Naive thymus-derived CD4-positive, alpha-beta T cell (primary cell): ENCODE results near the gene CD244. TPM values are rescaled to one million over a fixed set of nuclear protein-coding genes. Genes with fewer than 3 reads are reported as not detected.
"Not testable (repeated sequence)": the region's sequence is repeated elsewhere in the genome, so short reads cannot be mapped to it uniquely, and the experiment has no call there.

Experiments used
- ATAC-seq: fragments of 150-1000 bp; cut with Tn5 transposase; 2 replicates; pipeline ENCODE4 v1.10.0; 2021; ENCODE audit warnings: mild to moderate bottlenecking, moderate library complexity
- CTCF ChIA-PET: fragments of 350-600 bp; sonication (Branson Sonifier 250); formaldehyde crosslinking; loops from one replicate; lab custom pipeline; 2021; ENCODE audit warnings: antibody characterized with exemption; lab: Charles Lee
- POLR2A ChIA-PET: fragments of 350-600 bp; sonication (Branson Sonifier 250); formaldehyde crosslinking; loops from one replicate; lab custom pipeline; 2021; ENCODE audit warnings: antibody characterized with exemption, inconsistent platforms; lab: Charles Lee
- DNase-seq, 9 donors: peaks; one replicate each; pipeline versions ENCODE4 v3.0.0 to v3.0.0-alpha.2; 2020 to 2022; ENCODE audit warnings: mixed read lengths in 1 of 9
- H3K27ac ChIP-seq: one replicate; pipeline ENCODE4 v1.7.0; 2013; ENCODE audit warnings: mild to moderate bottlenecking, low read depth, low read length, moderate library complexity
- H3K27me3 ChIP-seq, 2 donors: one replicate each; pipeline ENCODE4 v1.7.0; 2013; ENCODE audit warnings: low read length in 2 of 2, mild to moderate bottlenecking in 2 of 2, moderate library complexity in 2 of 2; ENCODE audit not compliant: control insufficient read depth in 2 of 2, insufficient read depth in 2 of 2
- H3K36me3 ChIP-seq, 3 experiments: 1 replicate in 2 of 3; 2 replicates in 1 of 3; pipeline ENCODE4 v1.7.0; 2013; ENCODE audit warnings: low read length in 3 of 3, mild to moderate bottlenecking in 3 of 3, moderate library complexity in 1 of 3; ENCODE audit not compliant: insufficient read depth in 3 of 3, control insufficient read depth in 2 of 3
- H3K4me1 ChIP-seq, 2 donors: one replicate each; pipeline ENCODE4 v1.7.0; 2013; ENCODE audit warnings: low read length in 2 of 2, mild to moderate bottlenecking in 2 of 2, moderate library complexity in 1 of 2; ENCODE audit not compliant: control insufficient read depth in 2 of 2, insufficient read depth in 2 of 2
- H3K4me3 ChIP-seq: 2 replicates; pipeline ENCODE4 v1.7.0; 2013; ENCODE audit warnings: mild to moderate bottlenecking, low read length
- H3K9me3 ChIP-seq, 3 experiments: 1 replicate in 2 of 3; 2 replicates in 1 of 3; pipeline ENCODE4 v1.7.0; 2013; ENCODE audit warnings: low read length in 3 of 3; ENCODE audit not compliant: control insufficient read depth in 2 of 3
- H3K27ac Mint-ChIP-seq, 9 donors: one replicate each; pipeline ENCODE4 v1.8.0; 2020 to 2022; ENCODE audit warnings: mixed read lengths in 9 of 9, mild to moderate bottlenecking in 8 of 9, moderate library complexity in 5 of 9, inconsistent platforms in 2 of 9
- H3K27me3 Mint-ChIP-seq, 5 donors: one replicate each; pipeline ENCODE4 v1.8.0; 2021 to 2022; ENCODE audit warnings: mixed read lengths in 5 of 5, mild to moderate bottlenecking in 1 of 5
- H3K36me3 Mint-ChIP-seq, 5 donors: one replicate each; pipeline ENCODE4 v1.8.0; 2020 to 2022; ENCODE audit warnings: mixed read lengths in 5 of 5, mild to moderate bottlenecking in 3 of 5, inconsistent platforms in 1 of 5
- H3K4me1 Mint-ChIP-seq, 7 donors: one replicate each; pipeline ENCODE4 v1.8.0; 2020 to 2022; ENCODE audit warnings: mixed read lengths in 7 of 7, mild to moderate bottlenecking in 3 of 7, inconsistent platforms in 1 of 7
- H3K4me3 Mint-ChIP-seq, 10 donors: one replicate each; pipeline ENCODE4 v1.8.0; 2020 to 2022; ENCODE audit warnings: mild to moderate bottlenecking in 10 of 10, mixed read lengths in 10 of 10, moderate library complexity in 6 of 10, inconsistent platforms in 2 of 10
- H3K9me3 Mint-ChIP-seq, 11 donors: one replicate each; pipeline ENCODE4 v1.8.0; 2020 to 2022; ENCODE audit warnings: mixed read lengths in 11 of 11, mild to moderate bottlenecking in 4 of 11, inconsistent platforms in 1 of 11, moderate library complexity in 1 of 11
- intact Hi-C, 2 donors: fragments of 100-400 bp; cut with micrococcal nuclease; formaldehyde crosslinking; loops; one replicate each; pipeline ENCODE4 v1.15.1; 2023
- polyA plus RNA-seq, 2 donors: library from polyadenylated mRNA; unstranded; fragments of 300-500 nt; fragmentation: Illumina TruSeq; gene quantifications; one replicate each; pipeline ENCODE4 v1.2.3, GENCODE V29; 2021
- total RNA-seq, 6 experiments: library from RNA in 5 of 6; stranded (reverse) in 5 of 6; gene quantifications; 1 replicate in 5 of 6; 2 replicates in 1 of 6; pipeline ENCODE4 v1.2.3 and lab custom pipeline; 2021 to 2026

CD244 gene
- total and polyA plus RNA-seq, 7 experiments from 2014 or later = 0.27 to 33.6 (median 3.9) TPM

GRCh38 chr1:160881264-160881663, 18.6 kb upstream of the CD244 start:
- POLR2A ChIA-PET, H3K4me3 Mint-ChIP-seq, H3K27me3 Mint-ChIP-seq, H3K36me3 Mint-ChIP-seq, ATAC-seq, H3K9me3 Mint-ChIP-seq, DNase-seq, H3K9me3 ChIP-seq, CTCF ChIA-PET, H3K27ac Mint-ChIP-seq, H3K27me3 ChIP-seq, H3K27ac ChIP-seq, intact Hi-C loops, H3K36me3 ChIP-seq, H3K4me3 ChIP-seq: not testable (repeated sequence)
- peaks cover 8 to 10% of the 10 kb centered on the region in 2 donors for H3K4me1 ChIP-seq
- peaks cover 14 to 27% (median 21%) of the 10 kb centered on the region in 7 donors for H3K4me1 Mint-ChIP-seq

GRCh38 chr1:160880216-160880615, 17.5 kb upstream of the CD244 start:
- Mint-ChIP-seq H3K4me3 (no peak overlapping the region), H3K27me3 (peaks cover 0 to 3% (median 0%) of the 10 kb centered on the region in 5 donors), H3K27ac (no peak overlapping the region), H3K36me3 (no peaks in the 10 kb centered on the region), H3K9me3 (peaks cover 0 to 3% (median 0%) of the 10 kb centered on the region in 11 donors), H3K4me1 (peaks cover 15 to 33% (median 23%) of the 10 kb centered on the region in 7 donors)
- DNase-seq (no peak), ATAC-seq (peak; percentile 34)
- CTCF ChIA-PET = interaction anchor here (0.8 to 1.3 kb wide), 3 partner anchors 22 to 99 kb away, joined by 3 to 9 read pairs (median 4); no protein-coding TSS in a partner anchor
- POLR2A ChIA-PET = interaction anchor here (0.7 kb wide), 1 partner anchor 51 kb away, joined by 3 read pairs; no protein-coding TSS in a partner anchor
- Histone ChIP-seq H3K9me3 (no peaks in the 10 kb centered on the region), H3K4me3 (no peak overlapping the region), H3K27me3 (no peaks in the 10 kb centered on the region), H3K36me3 (no peaks in the 10 kb centered on the region), H3K4me1 (peaks cover 8 to 10% of the 10 kb centered on the region in 2 donors), H3K27ac (no peak overlapping the region)
- intact Hi-C loops = no loop called here

GRCh38 chr1:160879056-160879455, 16.4 kb upstream of the CD244 start:
- H3K9me3 Mint-ChIP-seq = peaks cover 0 to 3% (median 0%) of the 10 kb centered on the region in 11 donors
- Histone ChIP-seq H3K9me3 (no peaks in the 10 kb centered on the region), H3K36me3 (no peaks in the 10 kb centered on the region), H3K4me3 (no peak overlapping the region), H3K4me1 (peaks cover 8 to 10% of the 10 kb centered on the region in 2 donors), H3K27ac (no peak overlapping the region), H3K27me3 (no peaks in the 10 kb centered on the region)
- peak overlapping the region in 2 of 10 donors; percentile 9 to 35 for H3K4me3 Mint-ChIP-seq
- DNase-seq (no peak), ATAC-seq (peak; percentile 41)
- POLR2A ChIA-PET = no interaction called here
- CTCF ChIA-PET = interaction anchor here (1.3 to 4.1 kb wide), 3 partner anchors 37 to 196 kb away, joined by 3 to 65 read pairs (median 5); no protein-coding TSS in a partner anchor
- intact Hi-C loops = loop anchor here (5.0 to 10.0 kb wide), 2 partner anchors 76 to 152 kb away; partner anchors contain the start of gene ITLN2 (in 1 of the 2)
- H3K36me3 Mint-ChIP-seq = no peaks in the 10 kb centered on the region
- H3K27me3 Mint-ChIP-seq = peaks cover 0 to 4% (median 0%) of the 10 kb centered on the region in 5 donors
- peak overlapping the region in 3 of 9 donors; percentile 15 to 81 (median 60) for H3K27ac Mint-ChIP-seq
- peaks cover 15 to 28% (median 23%) of the 10 kb centered on the region in 7 donors for H3K4me1 Mint-ChIP-seq

GRCh38 chr1:160877221-160877620, 14.5 kb upstream of the CD244 start:
- Histone ChIP-seq H3K4me1 (peaks cover 8 to 10% of the 10 kb centered on the region in 2 donors), H3K9me3 (no peaks in the 10 kb centered on the region), H3K27me3 (no peaks in the 10 kb centered on the region), H3K36me3 (no peaks in the 10 kb centered on the region), H3K27ac (no peak overlapping the region), H3K4me3 (no peak overlapping the region)
- Mint-ChIP-seq H3K36me3 (no peaks in the 10 kb centered on the region), H3K9me3 (peaks cover 0 to 3% (median 0%) of the 10 kb centered on the region in 11 donors), H3K4me3 (peak overlapping the region in 2 of 10 donors; percentile 1 to 4), H3K27me3 (peaks cover 0 to 11% (median 0%) of the 10 kb centered on the region in 5 donors), H3K4me1 (peaks cover 15 to 28% (median 23%) of the 10 kb centered on the region in 7 donors), H3K27ac (peak overlapping the region in 4 of 9 donors; percentile 5 to 15 (median 10))
- CTCF ChIA-PET = interaction anchor here (0.8 to 4.1 kb wide), 12 partner anchors 11 to 205 kb away, joined by 3 to 65 read pairs (median 5); no protein-coding TSS in a partner anchor
- POLR2A ChIA-PET = interaction anchor here (0.5 to 1.5 kb wide), 4 partner anchors 34 to 151 kb away, joined by 3 to 10 read pairs (median 4); no protein-coding TSS in a partner anchor
- ATAC-seq (peak; percentile 83), DNase-seq (peak in 7 of 9 donors; percentile 32 to 72 (median 50))
- intact Hi-C loops = loop anchor here (1.0 to 10.0 kb wide), 8 partner anchors 22 to 196 kb away; partner anchors contain the start of gene ITLN2 (in 1 of the 2)

- Mint-ChIP-seq H3K9me3 (peaks cover 0 to 3% (median 0%) of the 10 kb centered on the region in 11 donors), H3K4me3 (no peak overlapping the region), H3K4me1 (peaks cover 15 to 28% (median 23%) of the 10 kb centered on the region in 7 donors), H3K36me3 (no peaks in the 10 kb centered on the region), H3K27ac (no peak overlapping the region), H3K27me3 (peaks cover 0 to 16% (median 0%) of the 10 kb centered on the region in 5 donors)
- Histone ChIP-seq H3K4me3 (no peak overlapping the region), H3K27ac (no peak overlapping the region), H3K4me1 (peaks cover 8 to 10% of the 10 kb centered on the region in 2 donors), H3K27me3 (no peaks in the 10 kb centered on the region), H3K9me3 (no peaks in the 10 kb centered on the region), H3K36me3 (no peaks in the 10 kb centered on the region)
- ChIA-PET POLR2A (interaction anchor here (0.6 to 1.5 kb wide), 2 partner anchors 39 to 148 kb away, joined by 3 to 10 read pairs; no protein-coding TSS in a partner anchor), CTCF (interaction anchor here (0.8 to 4.1 kb wide), 6 partner anchors 12 to 151 kb away, joined by 3 to 65 read pairs (median 7); no protein-coding TSS in a partner anchor)
- intact Hi-C loops = loop anchor here (2.0 to 10.0 kb wide), 3 partner anchors 22 to 149 kb away; partner anchors contain the start of gene ITLN2 (in 1 of the 2)
- no peak for DNase-seq
- no peak for ATAC-seq
Measured at GRCh38 chr1:160876311-160876710, 13.6 kb upstream of the CD244 start.

- H3K27ac Mint-ChIP-seq, DNase-seq, POLR2A ChIA-PET, H3K36me3 Mint-ChIP-seq, H3K4me3 ChIP-seq, H3K4me3 Mint-ChIP-seq, H3K27ac ChIP-seq, CTCF ChIA-PET, H3K9me3 Mint-ChIP-seq, H3K36me3 ChIP-seq, H3K27me3 ChIP-seq, ATAC-seq, H3K9me3 ChIP-seq: not testable (repeated sequence)
- peaks cover 0 to 19% (median 0%) of the 10 kb centered on the region in 5 donors for H3K27me3 Mint-ChIP-seq
- H3K4me1 Mint-ChIP-seq = peaks cover 15 to 28% (median 23%) of the 10 kb centered on the region in 7 donors
- intact Hi-C loops = loop anchor here (5.0 to 10.0 kb wide), 2 partner anchors 79 to 148 kb away; partner anchors contain the start of gene ITLN2 (in 1 of the 2)
- peaks cover 8 to 10% of the 10 kb centered on the region in 2 donors for H3K4me1 ChIP-seq
Measured at GRCh38 chr1:160875591-160875990, 12.9 kb upstream of the CD244 start.
